Transverse colon (tissue), 4 donors: ENCODE measurements around the gene GALNT2.

ENCODE experiments used
- POLR2A ChIP-seq: fragments of 450-650 bp; IDR thresholded peaks from one replicate; pipeline ENCODE4 v1.6.1; 2016; ENCODE audit warnings: antibody characterized with exemption, mild to moderate bottlenecking, moderate library complexity
- POLR2AphosphoS5 ChIP-seq, 3 donors: sonication (generic); formaldehyde crosslinking; IDR thresholded peaks; one replicate each; pipeline ENCODE4 v1.6.1; 2016; ENCODE audit warnings: antibody characterized with exemption in 3 of 3
- TF ChIP-seq, protein P1 (sequence below), 5 experiments: fragments of 200-600 bp in 3 of 5; fragments of 450-650 bp in 2 of 5; sonication (generic) in 3 of 5; IDR thresholded peaks; 1 replicate in 2 of 5; 2 replicates in 3 of 5; pipeline ENCODE4 v1.5.1; 2016 to 2017; ENCODE audit warnings: antibody characterized with exemption in 5 of 5, inconsistent platforms in 3 of 5, mild to moderate bottlenecking in 2 of 5, moderate library complexity in 1 of 5

DNA sequence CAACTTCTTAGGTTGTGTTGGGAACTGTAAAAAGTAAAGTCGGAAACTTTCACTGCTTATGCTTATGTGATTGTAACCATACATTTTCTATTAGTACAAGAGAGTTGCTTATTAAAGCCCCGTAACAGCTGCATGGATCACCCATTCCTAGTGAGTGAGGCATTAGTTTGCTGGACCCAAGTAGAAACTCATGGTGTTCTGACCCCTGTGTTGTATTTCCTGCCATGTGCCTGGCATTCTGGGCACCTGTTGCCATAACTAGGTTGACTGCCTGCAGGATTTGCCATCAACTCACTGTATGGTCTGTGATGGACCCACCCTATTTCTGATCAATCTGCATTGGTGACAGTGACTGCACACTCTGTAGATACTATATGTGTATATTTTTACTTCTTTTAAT, 186.1 kb downstream of the GALNT2 start:
- TF ChIP-seq POLR2A (no peak), POLR2AphosphoS5 (IDR thresholded peaks at IDR 0.05) (no peak)
- TF ChIP-seq, protein P1, sequence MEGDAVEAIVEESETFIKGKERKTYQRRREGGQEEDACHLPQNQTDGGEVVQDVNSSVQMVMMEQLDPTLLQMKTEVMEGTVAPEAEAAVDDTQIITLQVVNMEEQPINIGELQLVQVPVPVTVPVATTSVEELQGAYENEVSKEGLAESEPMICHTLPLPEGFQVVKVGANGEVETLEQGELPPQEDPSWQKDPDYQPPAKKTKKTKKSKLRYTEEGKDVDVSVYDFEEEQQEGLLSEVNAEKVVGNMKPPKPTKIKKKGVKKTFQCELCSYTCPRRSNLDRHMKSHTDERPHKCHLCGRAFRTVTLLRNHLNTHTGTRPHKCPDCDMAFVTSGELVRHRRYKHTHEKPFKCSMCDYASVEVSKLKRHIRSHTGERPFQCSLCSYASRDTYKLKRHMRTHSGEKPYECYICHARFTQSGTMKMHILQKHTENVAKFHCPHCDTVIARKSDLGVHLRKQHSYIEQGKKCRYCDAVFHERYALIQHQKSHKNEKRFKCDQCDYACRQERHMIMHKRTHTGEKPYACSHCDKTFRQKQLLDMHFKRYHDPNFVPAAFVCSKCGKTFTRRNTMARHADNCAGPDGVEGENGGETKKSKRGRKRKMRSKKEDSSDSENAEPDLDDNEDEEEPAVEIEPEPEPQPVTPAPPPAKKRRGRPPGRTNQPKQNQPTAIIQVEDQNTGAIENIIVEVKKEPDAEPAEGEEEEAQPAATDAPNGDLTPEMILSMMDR (IDR thresholded peaks at IDR 0.05), result no peak
